Measurements from ENCODE around the gene HAAO. TPM values are rescaled to one million over a fixed set of nuclear protein-coding genes. Genes with fewer than 3 reads are reported as not detected.

HAAO gene
- total and polyA plus RNA-seq, 7 donors = 0.78 to 4.9 (median 0.93) TPM

DNA sequence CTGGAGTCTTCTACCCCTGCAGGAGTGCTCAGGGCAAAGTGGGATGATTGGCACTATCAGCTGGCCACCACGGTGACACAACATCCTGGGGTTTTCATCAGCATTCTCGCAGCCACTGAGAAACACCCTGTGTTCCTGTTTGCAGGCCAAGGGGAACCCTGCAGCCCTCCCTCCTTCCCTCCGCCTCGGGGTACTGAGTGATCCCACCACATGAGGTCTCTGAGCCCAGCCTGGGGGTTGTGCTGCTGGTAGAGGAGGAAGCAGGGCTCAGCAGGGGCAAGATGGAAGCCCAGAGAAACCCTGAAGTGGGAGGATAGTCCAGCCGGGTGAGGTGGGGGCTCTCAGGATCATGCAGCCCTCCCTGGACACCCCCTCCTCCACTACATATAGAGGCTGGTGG, 28.3 kb downstream of the HAAO start, which contains the start of gene OXER1:
TSS of gene OXER1 (minus strand) at position 40 of the 400 bp plus-strand sequence. CDS start 73 bp downstream, outside the sequence.
- no peaks in the 10 kb centered on the region for H3K4me1 ChIP-seq
- DNase-seq = no peak
- H3K36me3 ChIP-seq (ENCODE audit: insufficient read depth in 1 of 2, low read depth in 1 of 2) = peaks cover 0 to 3% of the 10 kb centered on the region in 2 donors
- TF ChIP-seq, protein P1, sequence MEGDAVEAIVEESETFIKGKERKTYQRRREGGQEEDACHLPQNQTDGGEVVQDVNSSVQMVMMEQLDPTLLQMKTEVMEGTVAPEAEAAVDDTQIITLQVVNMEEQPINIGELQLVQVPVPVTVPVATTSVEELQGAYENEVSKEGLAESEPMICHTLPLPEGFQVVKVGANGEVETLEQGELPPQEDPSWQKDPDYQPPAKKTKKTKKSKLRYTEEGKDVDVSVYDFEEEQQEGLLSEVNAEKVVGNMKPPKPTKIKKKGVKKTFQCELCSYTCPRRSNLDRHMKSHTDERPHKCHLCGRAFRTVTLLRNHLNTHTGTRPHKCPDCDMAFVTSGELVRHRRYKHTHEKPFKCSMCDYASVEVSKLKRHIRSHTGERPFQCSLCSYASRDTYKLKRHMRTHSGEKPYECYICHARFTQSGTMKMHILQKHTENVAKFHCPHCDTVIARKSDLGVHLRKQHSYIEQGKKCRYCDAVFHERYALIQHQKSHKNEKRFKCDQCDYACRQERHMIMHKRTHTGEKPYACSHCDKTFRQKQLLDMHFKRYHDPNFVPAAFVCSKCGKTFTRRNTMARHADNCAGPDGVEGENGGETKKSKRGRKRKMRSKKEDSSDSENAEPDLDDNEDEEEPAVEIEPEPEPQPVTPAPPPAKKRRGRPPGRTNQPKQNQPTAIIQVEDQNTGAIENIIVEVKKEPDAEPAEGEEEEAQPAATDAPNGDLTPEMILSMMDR (IDR thresholded peaks at IDR 0.05) = no peak
- intact Hi-C loops (cut with DNase I) = no loop called here
- no peak within 1 kb of the TSS for H3K27ac ChIP-seq
- whole genome bisulfite sequencing, 3 donors = 49 to 60% (median 54%) methylated on average over 4 to 5 of the region's 5 CpGs
- H3K9me3 ChIP-seq = no peaks in the 10 kb centered on the region
- peak in 3 of 4 donors; percentile 15 to 38 (median 15) for ATAC-seq
- H3K4me3 ChIP-seq = no peak within 1 kb of the TSS
- no peaks in the 10 kb centered on the region for H3K27me3 ChIP-seq (ENCODE audit: insufficient read depth in 3 of 3, low read length in 2 of 3)

DNA sequence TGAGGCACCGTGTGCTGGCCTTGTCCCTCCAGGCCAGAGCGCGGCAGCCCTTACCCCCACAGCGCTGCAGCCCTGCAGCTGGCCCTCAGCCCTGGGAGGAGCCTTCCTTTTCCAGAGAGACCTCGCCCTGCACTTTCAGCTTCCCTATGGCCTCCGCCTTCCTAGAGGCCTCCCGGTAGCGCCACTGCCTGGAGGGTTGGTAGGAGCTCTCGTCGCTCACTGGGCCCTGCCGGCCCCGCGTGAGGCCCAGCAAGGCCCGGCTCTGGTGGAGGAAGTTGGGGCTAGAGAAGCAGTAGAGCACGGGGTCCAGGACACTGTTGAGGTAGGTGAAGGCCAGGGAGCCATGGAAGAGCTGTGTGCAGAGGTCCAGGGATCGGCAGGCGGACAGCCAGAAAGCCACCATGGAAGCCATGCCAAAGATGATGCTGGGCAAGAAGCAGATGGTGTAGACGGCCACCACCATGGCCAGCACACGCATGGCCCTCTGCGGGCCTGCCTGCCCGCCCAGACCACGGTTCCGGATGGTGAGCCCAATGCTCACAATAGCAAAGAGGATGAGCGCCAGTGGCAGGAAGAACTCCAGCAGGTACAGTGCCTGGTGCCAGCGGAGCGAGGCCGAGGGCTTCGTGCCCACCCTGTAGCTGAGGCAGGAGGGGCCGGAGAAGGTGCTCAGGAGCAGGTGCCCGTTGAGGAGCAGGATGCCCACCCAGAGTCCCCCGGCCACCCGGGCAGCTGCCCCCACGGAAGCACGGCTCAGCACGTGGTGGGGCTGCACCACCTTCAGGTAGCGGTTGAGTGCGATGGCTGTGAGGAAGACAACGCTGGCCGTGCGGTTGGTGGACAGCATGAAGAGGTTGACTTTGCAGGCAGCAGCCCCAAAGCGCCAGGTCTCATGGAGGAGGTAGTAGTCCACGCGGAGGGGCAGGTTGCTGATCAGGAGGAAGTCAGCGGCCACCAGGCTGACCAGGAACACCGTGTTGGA, 29.3 kb downstream of the HAAO start:
- Histone ChIP-seq H3K4me3 (no peak overlapping the region), H3K27me3 (ENCODE audit: insufficient read depth in 3 of 3, low read length in 2 of 3) (no peaks in the 10 kb centered on the region), H3K9me3 (no peaks in the 10 kb centered on the region), H3K27ac (no peak overlapping the region), H3K4me1 (no peaks in the 10 kb centered on the region), H3K36me3 (ENCODE audit: insufficient read depth in 1 of 2, low read depth in 1 of 2) (peaks cover 0 to 3% of the 10 kb centered on the region in 2 donors)
- TF ChIP-seq, protein P1 (IDR thresholded peaks at IDR 0.05) = no peak
- DNase-seq = no peak
- ATAC-seq = peak in 1 of 4 donors; percentile 8
- whole genome bisulfite sequencing, 3 donors = 92 to 96% (median 92%) methylated on average over 45 of the region's 45 CpGs
- intact Hi-C loops (cut with DNase I) = no loop called here

DNA sequence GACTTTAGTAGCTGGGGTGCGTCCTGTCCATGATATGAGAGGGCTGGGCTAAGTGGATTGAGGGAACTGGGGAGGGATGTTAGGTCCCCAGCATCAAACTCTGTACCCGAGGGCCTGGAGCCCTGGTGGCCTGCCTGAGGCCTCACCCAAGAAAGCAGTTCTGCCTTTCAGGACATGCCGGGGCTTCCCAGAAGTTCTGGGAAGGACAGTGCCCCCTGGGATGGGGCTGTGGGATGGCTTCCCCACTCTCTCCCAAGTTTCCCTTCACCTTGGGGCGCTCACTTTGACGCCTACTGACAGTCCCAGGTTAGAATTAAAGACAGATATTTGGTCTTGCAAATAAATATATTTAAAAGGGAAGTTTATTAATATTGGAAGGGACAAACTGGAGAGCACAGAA, 30.2 kb downstream of the HAAO start:
- intact Hi-C loops (cut with DNase I) = no loop called here
- WGBS, 3 donors = 86 to 89% (median 89%) methylated on average over 5 of the region's 5 CpGs

DNA sequence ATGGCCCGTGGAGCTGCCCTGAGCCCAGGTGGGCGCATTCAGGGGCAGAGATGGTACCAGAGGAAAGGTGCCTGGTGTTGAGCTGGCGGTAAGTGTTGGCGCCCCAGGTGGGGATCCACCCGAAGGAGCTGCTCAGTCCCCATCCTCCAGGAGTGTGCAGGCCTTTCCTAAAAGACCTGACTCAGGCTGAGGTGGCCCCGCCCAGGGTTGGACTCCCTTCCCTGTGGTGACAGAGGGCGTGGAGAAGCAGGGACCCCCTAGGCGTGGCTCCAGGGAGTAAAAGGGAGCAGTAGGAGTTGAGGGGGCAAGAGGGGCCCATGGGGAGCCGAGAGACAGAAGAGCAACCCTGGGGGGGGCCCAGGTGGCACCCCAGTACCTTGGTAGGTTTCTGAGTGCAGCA, 30.8 kb downstream of the HAAO start:
- no peaks in the 10 kb centered on the region for H3K4me1 ChIP-seq
- TF ChIP-seq, protein P1 (IDR thresholded peaks at IDR 0.05) = no peak
- no peak overlapping the region for H3K27ac ChIP-seq
- no peak for DNase-seq
- peaks cover 0 to 3% of the 10 kb centered on the region in 2 donors for H3K36me3 ChIP-seq (ENCODE audit: insufficient read depth in 1 of 2, low read depth in 1 of 2)
- no peak overlapping the region for H3K4me3 ChIP-seq
- 94 to 97% (median 95%) methylated on average over 8 to 9 of the region's 9 CpGs for WGBS, 3 donors
- no peak for ATAC-seq
- intact Hi-C loops (cut with DNase I) = no loop called here
- H3K27me3 ChIP-seq (ENCODE audit: insufficient read depth in 3 of 3, low read length in 2 of 3) = no peaks in the 10 kb centered on the region
- H3K9me3 ChIP-seq = no peaks in the 10 kb centered on the region

More for the DNA sequence above, 30.2 kb downstream of the HAAO start:
- Histone ChIP-seq H3K9me3 (no peaks in the 10 kb centered on the region), H3K36me3 (ENCODE audit: insufficient read depth in 1 of 2, low read depth in 1 of 2) (peaks cover 0 to 3% of the 10 kb centered on the region in 2 donors), H3K4me1 (no peaks in the 10 kb centered on the region), H3K27ac (no peak overlapping the region), H3K4me3 (no peak overlapping the region), H3K27me3 (ENCODE audit: insufficient read depth in 3 of 3, low read length in 2 of 3) (no peaks in the 10 kb centered on the region)
- TF ChIP-seq, protein P1 (IDR thresholded peaks at IDR 0.05) = no peak
- ATAC-seq = no peak
- no peak for DNase-seq
